ENCODE data around the gene CFAP251. TPM values are rescaled to one million over a fixed set of nuclear protein-coding genes. Genes with fewer than 3 reads are reported as not detected.
"Not testable (repeated sequence)": the region's sequence is repeated elsewhere in the genome, so short reads cannot be mapped to it uniquely, and the experiment has no call there.

Gene CFAP251
- polyA plus RNA-seq, 3 donors: 0.46 to 1.2 (median 0.79) TPM

- 88 to 92% (median 91%) methylated on average over 12 to 13 of the region's 13 CpGs for WGBS, 3 donors
- H3K27ac ChIP-seq (ENCODE audit: low read depth, low read length): no peak overlapping the region
These were observed 112.1 kb downstream of the CFAP251 start for GRCh38 chr12:122030424-122031035.

DNA sequence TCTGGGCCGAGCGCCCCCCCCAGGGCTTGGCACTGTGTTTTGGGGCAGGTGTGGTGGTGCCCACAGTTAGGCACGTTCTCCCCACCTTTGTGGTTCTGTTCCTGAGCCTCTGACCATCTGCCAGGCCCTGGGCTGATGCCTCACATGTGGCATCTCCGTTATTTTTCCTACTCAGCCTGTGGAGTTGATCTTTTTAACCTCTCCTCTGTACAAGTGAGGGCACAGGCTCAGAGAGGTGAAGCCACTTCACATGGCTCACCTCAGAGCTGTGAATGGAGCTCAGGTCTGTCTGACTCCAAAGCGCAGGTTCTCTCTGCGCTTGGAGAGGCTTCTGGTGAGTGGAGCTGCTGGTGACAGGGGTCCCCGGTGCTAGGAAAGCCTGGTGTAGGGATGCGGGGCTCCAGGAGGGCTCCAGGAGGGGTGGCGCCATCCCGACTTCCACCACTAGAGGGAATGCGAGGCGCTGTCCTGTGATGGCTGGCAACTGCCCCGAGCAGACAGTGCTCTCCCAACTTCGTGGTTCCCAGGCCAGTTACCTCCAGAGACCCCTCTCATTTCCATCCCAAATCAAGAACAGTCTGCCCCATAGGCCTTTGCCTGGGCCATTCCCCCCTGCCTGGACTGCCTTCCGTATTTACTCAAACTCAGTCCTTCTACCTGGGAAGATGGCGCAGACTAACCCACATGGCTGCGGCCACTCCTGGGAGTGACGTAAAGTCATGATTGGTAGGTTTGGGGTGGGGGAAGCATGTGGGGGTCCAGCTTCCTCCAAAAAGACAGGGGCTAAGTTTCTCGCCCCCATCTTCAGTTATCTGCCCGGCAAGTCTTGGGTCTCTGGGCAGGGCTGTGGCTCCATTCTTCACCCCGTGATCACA lies 113.2 kb downstream of the CFAP251 start:
- WGBS, 3 donors: 68 to 73% (median 68%) methylated on average over 20 to 21 of the region's 21 CpGs
- no peak overlapping the region for H3K27ac ChIP-seq (ENCODE audit: low read depth, low read length)

- WGBS, 3 donors: 89 to 92% (median 89%) methylated on average over 11 of the region's 11 CpGs
- no peak overlapping the region for H3K27ac ChIP-seq (ENCODE audit: low read depth, low read length)
These were observed 114.2 kb downstream of the CFAP251 start for GRCh38 chr12:122032580-122032979.

DNA sequence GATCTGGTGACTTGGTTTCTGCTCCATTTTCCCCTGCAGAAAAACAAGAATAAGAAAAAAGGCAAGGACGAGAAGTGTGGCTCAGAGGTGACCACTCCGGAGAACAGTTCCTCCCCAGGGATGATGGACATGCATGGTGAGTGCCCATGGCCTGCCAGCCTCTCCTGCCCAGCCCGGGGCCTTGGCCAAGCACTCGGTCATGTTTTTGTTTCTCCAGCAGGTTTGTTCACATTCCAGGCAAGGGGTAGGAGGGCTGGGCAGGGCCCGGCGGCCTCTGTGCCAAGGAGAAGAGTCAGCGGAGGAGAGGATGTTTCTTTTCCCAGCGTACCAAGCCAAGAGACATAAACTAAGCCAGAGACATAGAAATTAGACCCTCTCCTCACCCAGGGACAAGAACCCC lies 116.9 kb downstream of the CFAP251 start:
- WGBS, 3 donors: 71 to 87% (median 75%) methylated on average over 8 of the region's 8 CpGs
- H3K27ac ChIP-seq (ENCODE audit: low read depth, low read length): no peak overlapping the region

DNA sequence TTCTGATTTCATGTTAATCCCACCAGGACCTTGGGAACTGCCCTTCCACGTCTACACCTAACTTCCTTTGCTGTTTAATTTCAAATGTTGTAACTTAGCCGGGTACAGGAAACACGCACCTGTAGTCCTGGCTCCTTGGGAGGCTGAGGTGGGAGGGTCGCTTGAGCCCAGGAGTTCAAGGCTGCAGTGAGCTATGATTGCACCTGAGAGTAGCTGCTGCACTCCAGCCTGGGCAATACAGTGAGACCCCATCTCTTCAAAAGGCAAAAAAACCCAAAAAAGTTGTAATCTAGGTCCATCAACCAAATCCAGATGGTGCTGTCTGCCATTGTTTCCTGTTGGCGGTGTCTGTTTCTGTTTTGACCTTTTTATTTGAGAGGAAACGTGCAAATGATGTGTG lies 117.8 kb downstream of the CFAP251 start:
- WGBS, 3 donors: 90 to 94% (median 91%) methylated on average over 6 of the region's 6 CpGs

GRCh38 chr12:122040579-122041386 lies 122.4 kb downstream of the CFAP251 start:
- WGBS, 3 donors: 54 to 83% (median 78%) methylated on average over 21 of the region's 21 CpGs
- no peak overlapping the region for H3K27ac ChIP-seq (ENCODE audit: low read depth, low read length)

More for the DNA sequence above, 117.8 kb downstream of the CFAP251 start:
- H3K27ac ChIP-seq (ENCODE audit: low read depth, low read length): no peak overlapping the region

GRCh38 chr12:122041458-122041857 lies 123.1 kb downstream of the CFAP251 start:
- 93 to 97% (median 95%) methylated on average over 3 of the region's 3 CpGs for WGBS, 3 donors
- not testable (repeated sequence) for H3K27ac ChIP-seq (ENCODE audit: low read depth, low read length)

- no peak overlapping the region for H3K27ac ChIP-seq (ENCODE audit: low read depth, low read length)
- WGBS, 3 donors: 86 to 88% (median 87%) methylated on average over 11 of the region's 11 CpGs
These were observed 124.5 kb downstream of the CFAP251 start for GRCh38 chr12:122042910-122043309.

DNA sequence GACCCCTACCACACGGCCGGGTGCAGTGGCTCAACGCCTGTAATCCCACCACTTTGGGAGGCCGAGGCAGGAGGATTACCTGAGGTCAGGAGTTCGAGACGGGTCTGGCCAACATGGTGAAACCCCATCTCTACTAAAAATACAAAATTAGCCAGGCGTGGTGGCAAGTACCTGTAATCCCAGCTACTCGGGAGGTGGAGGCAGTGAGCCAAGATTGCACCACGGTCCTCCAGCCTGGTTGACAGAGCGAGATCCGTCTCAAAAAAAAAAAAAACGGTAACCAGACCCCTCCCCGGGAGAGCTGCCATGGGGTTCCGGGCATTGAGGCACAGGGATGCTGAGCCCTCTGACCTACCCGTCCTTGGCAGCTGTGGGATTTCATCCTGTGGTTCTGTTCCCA lies 125.1 kb downstream of the CFAP251 start:
- H3K27ac ChIP-seq (ENCODE audit: low read depth, low read length): no peak overlapping the region
- WGBS, 3 donors: 90 to 97% (median 92%) methylated on average over 15 of the region's 15 CpGs

DNA sequence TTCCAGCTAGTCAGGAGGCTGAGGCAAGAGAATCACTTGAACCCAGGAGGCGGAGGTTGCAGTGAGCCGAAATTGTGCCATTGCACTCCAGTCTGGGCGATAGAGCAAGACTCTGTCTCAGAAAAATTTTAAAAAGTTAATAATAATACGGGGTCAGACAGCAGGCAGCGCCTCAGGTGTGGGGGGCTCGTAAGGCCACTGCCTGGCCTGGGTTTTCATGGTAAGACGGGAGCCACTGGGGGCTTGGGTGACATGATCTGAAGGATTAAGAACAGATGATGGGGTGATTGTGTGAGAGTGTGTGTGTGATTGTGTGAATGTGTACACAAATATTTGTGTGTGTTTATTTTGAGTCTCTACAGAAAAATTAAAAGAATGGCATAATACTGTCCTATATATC lies 126.9 kb downstream of the CFAP251 start:
- WGBS, 3 donors: 95 to 98% (median 98%) methylated on average over 7 of the region's 7 CpGs

DNA sequence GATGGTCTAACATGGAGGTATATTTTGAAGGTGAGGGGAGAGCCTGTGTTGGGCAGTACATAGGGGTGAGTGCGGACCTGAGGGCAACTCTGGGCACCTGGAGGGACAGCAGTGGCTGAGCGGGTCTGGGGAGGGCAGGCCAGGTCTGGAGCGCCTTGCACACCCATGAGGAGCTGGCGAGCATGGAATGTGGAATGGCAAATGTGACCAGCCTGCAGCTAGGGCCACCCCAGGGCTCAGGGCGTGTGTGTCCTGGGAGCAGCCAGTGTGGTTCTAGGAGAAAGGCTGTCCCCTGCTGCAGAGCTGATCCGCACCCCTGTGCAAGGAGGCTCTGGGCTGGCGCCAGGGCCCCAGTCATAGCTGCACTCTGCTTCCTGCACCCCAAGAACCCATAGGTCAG lies 127.8 kb downstream of the CFAP251 start:
- H3K27ac ChIP-seq (ENCODE audit: low read depth, low read length): no peak overlapping the region
- WGBS, 3 donors: 96 to 99% (median 98%) methylated on average over 7 of the region's 7 CpGs

More for the DNA sequence above, 126.9 kb downstream of the CFAP251 start:
- H3K27ac ChIP-seq (ENCODE audit: low read depth, low read length): no peak overlapping the region

DNA sequence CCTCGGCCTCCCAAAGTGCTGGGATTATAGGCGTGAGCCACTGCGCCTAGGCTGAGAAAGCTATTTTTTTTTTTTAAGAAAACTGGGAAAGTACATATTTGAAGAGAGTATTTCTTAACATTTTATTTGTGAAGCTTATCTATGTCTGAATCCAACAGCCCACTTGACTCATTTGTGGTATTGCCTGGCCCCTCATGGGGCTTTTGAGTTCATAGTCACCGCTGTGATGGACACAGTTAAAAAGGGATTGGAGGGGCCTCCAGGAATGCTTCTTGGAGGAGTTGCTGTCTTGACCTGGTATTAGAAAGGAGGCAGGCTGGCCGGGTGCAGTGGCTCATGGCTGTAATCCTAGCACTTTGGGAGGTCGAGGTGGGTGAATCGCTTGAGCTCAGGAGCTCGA lies 129.8 kb downstream of the CFAP251 start:
- 96 to 98% (median 97%) methylated on average over 8 of the region's 8 CpGs for WGBS, 3 donors
- no peak overlapping the region for H3K27ac ChIP-seq (ENCODE audit: low read depth, low read length)

- no peak overlapping the region for H3K27ac ChIP-seq (ENCODE audit: low read depth, low read length)
- WGBS, 3 donors: 72 to 91% (median 77%) methylated on average over 9 of the region's 9 CpGs
These were observed 131.4 kb downstream of the CFAP251 start for GRCh38 chr12:122049827-122050226.

- 87 to 91% (median 89%) methylated on average over 20 of the region's 20 CpGs for WGBS, 3 donors
- no peak overlapping the region for H3K27ac ChIP-seq (ENCODE audit: low read depth, low read length)
These were observed 132.3 kb downstream of the CFAP251 start for GRCh38 chr12:122050706-122051105.

DNA sequence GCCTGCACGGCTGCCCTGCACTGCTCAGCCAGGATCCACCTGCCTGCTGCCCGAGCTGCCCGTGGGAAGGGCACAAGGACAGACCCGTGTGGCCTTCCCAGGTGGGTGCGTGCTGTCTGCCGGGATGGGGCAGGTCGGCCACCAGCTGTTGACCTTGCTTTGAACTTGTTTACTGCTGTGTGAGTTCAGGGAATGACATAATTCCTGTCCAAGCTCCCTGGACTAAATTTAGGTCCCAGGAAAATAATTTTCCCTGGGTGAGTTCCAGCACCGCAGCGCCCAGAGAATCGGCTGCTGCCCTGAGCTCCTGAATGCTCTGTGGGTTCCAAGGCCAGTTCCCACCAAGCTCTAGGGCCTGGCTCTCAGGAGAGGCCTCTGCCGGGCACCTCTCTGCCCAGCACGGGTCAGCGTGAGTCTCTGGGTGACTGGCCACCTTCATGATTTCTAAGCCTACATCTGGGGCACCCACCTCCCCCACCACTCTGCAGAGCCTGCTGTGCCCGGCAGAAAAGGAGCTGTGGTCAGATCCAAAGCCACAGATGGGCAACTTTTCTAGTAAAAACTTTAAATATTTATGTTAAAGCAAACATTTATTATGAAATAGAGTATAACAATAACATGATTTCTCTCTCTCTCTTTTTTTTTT lies 133.0 kb downstream of the CFAP251 start:
- 13 to 63% (median 55%) methylated on average over 14 of the region's 14 CpGs for WGBS, 3 donors
- H3K27ac ChIP-seq (ENCODE audit: low read depth, low read length): no peak overlapping the region

DNA sequence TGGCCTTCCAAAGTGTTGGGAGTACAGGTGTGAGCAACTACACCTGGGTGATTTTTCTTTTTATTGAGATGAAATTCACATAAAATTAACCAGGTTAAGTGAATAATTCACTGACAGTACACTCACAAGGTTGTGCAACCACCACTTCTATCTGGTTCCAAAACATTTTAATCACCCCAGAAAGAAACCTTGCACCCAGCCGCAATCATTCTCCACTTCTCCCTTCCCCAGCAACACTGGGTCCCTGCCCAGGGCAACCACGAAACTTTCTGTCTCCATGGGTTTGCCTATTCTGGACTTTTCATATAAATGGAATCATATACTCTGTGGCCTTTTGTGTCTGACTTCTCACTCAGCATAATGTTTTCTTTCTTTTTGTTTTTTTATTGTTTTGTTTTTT lies 133.9 kb downstream of the CFAP251 start:
- H3K27ac ChIP-seq (ENCODE audit: low read depth, low read length): no peak overlapping the region
- 57 to 73% (median 63%) methylated on average over 2 of the region's 2 CpGs for WGBS, 3 donors

Measured in adipose tissue (tissue), 3 donors.